PC-3 (cell line): ENCODE results near the gene EIF2S2.

Experiments
- EZH2 ChIP-seq: fragments of 300-600 bp; sonication (generic); IDR thresholded peaks from one replicate; pipeline ENCODE4 v1.6.1; 2017; ENCODE audit warnings: antibody characterized with exemption, mild to moderate bottlenecking, low read length; ENCODE audit not compliant: unreplicated experiment
- TF ChIP-seq, protein P1 (sequence below): fragments of 300-600 bp; sonication (generic); conservative IDR thresholded peaks from 2 replicates; pipeline ENCODE4 v1.5.1; 2017; ENCODE audit warnings: antibody characterized with exemption, low read depth, mild to moderate bottlenecking, low read length

DNA sequence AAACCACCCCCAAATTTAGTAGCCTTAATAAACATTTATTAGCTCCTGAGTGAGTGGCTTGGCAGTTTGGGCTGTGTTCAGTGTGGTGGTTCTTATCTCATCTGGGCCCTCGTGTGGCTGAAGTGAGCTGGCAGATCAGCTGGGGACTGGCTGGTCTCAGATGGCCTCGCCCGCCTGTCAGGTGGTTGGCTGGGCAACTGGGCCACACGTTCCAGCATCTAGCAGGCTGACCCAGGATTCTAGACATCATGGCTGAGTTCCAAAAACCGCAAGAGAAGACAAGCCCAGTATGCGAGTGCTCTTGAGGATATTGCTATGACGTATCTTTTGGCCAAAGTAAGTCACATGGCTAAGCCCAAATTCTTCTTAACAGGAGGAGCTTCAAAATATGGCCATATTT, 28.9 kb downstream of the EIF2S2 start:
- TF ChIP-seq, protein P1, sequence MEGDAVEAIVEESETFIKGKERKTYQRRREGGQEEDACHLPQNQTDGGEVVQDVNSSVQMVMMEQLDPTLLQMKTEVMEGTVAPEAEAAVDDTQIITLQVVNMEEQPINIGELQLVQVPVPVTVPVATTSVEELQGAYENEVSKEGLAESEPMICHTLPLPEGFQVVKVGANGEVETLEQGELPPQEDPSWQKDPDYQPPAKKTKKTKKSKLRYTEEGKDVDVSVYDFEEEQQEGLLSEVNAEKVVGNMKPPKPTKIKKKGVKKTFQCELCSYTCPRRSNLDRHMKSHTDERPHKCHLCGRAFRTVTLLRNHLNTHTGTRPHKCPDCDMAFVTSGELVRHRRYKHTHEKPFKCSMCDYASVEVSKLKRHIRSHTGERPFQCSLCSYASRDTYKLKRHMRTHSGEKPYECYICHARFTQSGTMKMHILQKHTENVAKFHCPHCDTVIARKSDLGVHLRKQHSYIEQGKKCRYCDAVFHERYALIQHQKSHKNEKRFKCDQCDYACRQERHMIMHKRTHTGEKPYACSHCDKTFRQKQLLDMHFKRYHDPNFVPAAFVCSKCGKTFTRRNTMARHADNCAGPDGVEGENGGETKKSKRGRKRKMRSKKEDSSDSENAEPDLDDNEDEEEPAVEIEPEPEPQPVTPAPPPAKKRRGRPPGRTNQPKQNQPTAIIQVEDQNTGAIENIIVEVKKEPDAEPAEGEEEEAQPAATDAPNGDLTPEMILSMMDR = peak; percentile 39; the same call in 1 of the 2 replicates
- TF ChIP-seq EZH2 = no peak
